Esophagus squamous epithelium (tissue), 5 donors: ENCODE results near the gene ATP8A2. TPM values are rescaled to one million over a fixed set of nuclear protein-coding genes. Genes with fewer than 3 reads are reported as not detected.

Source experiments
- DNase-seq: peaks from one replicate; lab custom pipeline; 2025; lab: John Stamatoyannopoulos, UW
- H3K27ac ChIP-seq, 4 donors: fragments of 200-600 bp; sonication (generic); one replicate each; pipeline ENCODE4 v1.5.1; 2016 to 2019; ENCODE audit warnings: mild to moderate bottlenecking in 1 of 4
- H3K27me3 ChIP-seq, 4 donors: fragments of 200-600 bp; sonication (generic); 1 replicate in 3 of 4; 2 replicates in 1 of 4; pipeline versions ENCODE4 v1.5.1 to v1.6.0; 2017 to 2021; ENCODE audit warnings: antibody characterized with exemption in 1 of 4
- H3K36me3 ChIP-seq, 3 donors: fragments of 200-600 bp; sonication (generic); one replicate each; pipeline ENCODE4 v1.5.1; 2016 to 2019
- H3K4me1 ChIP-seq, 3 donors: fragments of 200-600 bp; sonication (generic); one replicate each; pipeline ENCODE4 v1.5.1; 2017 to 2019
- H3K4me3 ChIP-seq, 4 donors: fragments of 200-600 bp; sonication (generic); 1 replicate in 3 of 4; 2 replicates in 1 of 4; pipeline ENCODE4 v1.5.1; 2016 to 2019; ENCODE audit warnings: mild to moderate bottlenecking in 2 of 4, moderate library complexity in 1 of 4
- H3K9me3 ChIP-seq, 3 donors: fragments of 200-600 bp; sonication (generic); one replicate each; pipeline ENCODE4 v1.5.1; 2016 to 2019
- POLR2A ChIP-seq, 4 donors: fragments of 450-650 bp; IDR thresholded peaks; one replicate each; pipeline ENCODE4 v1.6.1; 2017; ENCODE audit warnings: antibody characterized with exemption in 4 of 4, mild to moderate bottlenecking in 4 of 4, moderate library complexity in 3 of 4
- WGBS, 2 donors: methylation state at CpG; one replicate each; pipeline ENCODE4 v1.1.5; 2018; 5-methylcytosine and 5-hydroxymethylcytosine counted together
- intact Hi-C: fragments of 100-400 bp; cut with DNase I; formaldehyde crosslinking; loops from one replicate; pipeline ENCODE4 v1.15.0; 2022
- total RNA-seq, 4 donors: library from RNA; depleted of rRNA; stranded (reverse); fragments of >200 nt; gene quantifications; one replicate each; pipeline ENCODE4 v1.1.0, GENCODE V29; 2016
- TF ChIP-seq, protein P1 (sequence below), 6 experiments: fragments of 450-650 bp in 4 of 6; fragments of 200-600 bp in 2 of 6; sonication (generic) in 2 of 6; IDR thresholded peaks; one replicate each; pipeline ENCODE4 v1.5.1; 2016 to 2019; ENCODE audit warnings: antibody characterized with exemption in 6 of 6, mild to moderate bottlenecking in 4 of 6, moderate library complexity in 4 of 6
- donor health status: DM: yes; HTN: yes; CAD: no.

ATP8A2 gene
- total RNA-seq, 4 donors from 2014 or later = not detected

DNA sequence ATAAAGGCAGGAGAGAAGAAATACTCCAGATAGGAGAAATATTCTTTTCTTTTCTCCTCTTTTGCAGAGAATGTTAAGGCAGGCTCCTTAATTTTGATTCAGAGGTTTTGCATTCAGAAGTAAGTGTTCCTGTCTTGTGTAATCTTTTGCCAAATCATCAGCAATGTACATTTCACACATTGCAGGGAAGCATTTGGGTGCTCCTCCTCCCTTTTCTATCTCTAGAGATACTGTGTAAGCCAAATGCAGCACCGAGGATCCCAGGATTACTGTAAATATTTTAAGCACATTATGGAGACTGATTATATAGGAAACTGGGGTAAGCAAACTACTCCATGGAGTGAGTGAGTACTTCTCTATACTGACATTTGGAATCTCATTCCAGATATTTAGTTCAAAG lies 7.2 kb downstream of the ATP8A2 start:
- H3K27ac ChIP-seq = no peak overlapping the region
- intact Hi-C loops = no loop called here
- DNase-seq = no peak
- no peak overlapping the region for H3K4me3 ChIP-seq
- H3K36me3 ChIP-seq = no peaks in the 10 kb centered on the region
- no peaks in the 10 kb centered on the region for H3K4me1 ChIP-seq
- no peaks in the 10 kb centered on the region for H3K9me3 ChIP-seq
- H3K27me3 ChIP-seq = peaks cover 0 to 31% (median 0%) of the 10 kb centered on the region in 4 donors
- WGBS, 2 donors = 9 to 31% methylated on average over 1 of the region's 1 CpG
- TF ChIP-seq POLR2A (IDR thresholded peaks at IDR 0.05) = no peak
- TF ChIP-seq, protein P1, sequence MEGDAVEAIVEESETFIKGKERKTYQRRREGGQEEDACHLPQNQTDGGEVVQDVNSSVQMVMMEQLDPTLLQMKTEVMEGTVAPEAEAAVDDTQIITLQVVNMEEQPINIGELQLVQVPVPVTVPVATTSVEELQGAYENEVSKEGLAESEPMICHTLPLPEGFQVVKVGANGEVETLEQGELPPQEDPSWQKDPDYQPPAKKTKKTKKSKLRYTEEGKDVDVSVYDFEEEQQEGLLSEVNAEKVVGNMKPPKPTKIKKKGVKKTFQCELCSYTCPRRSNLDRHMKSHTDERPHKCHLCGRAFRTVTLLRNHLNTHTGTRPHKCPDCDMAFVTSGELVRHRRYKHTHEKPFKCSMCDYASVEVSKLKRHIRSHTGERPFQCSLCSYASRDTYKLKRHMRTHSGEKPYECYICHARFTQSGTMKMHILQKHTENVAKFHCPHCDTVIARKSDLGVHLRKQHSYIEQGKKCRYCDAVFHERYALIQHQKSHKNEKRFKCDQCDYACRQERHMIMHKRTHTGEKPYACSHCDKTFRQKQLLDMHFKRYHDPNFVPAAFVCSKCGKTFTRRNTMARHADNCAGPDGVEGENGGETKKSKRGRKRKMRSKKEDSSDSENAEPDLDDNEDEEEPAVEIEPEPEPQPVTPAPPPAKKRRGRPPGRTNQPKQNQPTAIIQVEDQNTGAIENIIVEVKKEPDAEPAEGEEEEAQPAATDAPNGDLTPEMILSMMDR (IDR thresholded peaks at IDR 0.05) = no peak

DNA sequence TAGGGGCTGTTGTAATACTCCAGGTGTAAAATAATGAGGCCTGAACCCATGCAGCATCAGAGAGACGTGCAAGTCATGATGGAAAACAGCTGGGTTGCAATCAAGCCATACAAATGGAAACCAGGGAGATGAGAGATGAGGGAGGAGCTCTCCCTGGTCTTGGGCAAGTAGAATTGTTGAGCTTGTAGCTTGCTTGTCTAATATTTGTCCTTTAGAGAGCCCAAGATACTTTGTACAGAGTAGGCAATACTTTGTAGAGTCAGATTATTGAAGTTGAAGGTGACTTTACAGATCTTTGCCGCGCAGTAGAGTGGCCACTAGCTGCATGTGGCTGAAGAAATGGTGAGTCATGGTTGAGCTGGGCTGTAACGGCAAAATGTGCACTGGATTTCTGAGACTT lies 8.3 kb downstream of the ATP8A2 start:
- no peaks in the 10 kb centered on the region for H3K9me3 ChIP-seq
- DNase-seq = no peak
- no peaks in the 10 kb centered on the region for H3K4me1 ChIP-seq
- H3K27me3 ChIP-seq = peaks cover 0 to 31% (median 0%) of the 10 kb centered on the region in 4 donors
- TF ChIP-seq POLR2A (IDR thresholded peaks at IDR 0.05) = no peak
- TF ChIP-seq, protein P1 (IDR thresholded peaks at IDR 0.05) = no peak
- H3K4me3 ChIP-seq = no peak overlapping the region
- intact Hi-C loops = no loop called here
- H3K36me3 ChIP-seq = no peaks in the 10 kb centered on the region
- H3K27ac ChIP-seq = no peak overlapping the region
- WGBS, 2 donors = 64 to 73% methylated on average over 4 of the region's 4 CpGs

DNA sequence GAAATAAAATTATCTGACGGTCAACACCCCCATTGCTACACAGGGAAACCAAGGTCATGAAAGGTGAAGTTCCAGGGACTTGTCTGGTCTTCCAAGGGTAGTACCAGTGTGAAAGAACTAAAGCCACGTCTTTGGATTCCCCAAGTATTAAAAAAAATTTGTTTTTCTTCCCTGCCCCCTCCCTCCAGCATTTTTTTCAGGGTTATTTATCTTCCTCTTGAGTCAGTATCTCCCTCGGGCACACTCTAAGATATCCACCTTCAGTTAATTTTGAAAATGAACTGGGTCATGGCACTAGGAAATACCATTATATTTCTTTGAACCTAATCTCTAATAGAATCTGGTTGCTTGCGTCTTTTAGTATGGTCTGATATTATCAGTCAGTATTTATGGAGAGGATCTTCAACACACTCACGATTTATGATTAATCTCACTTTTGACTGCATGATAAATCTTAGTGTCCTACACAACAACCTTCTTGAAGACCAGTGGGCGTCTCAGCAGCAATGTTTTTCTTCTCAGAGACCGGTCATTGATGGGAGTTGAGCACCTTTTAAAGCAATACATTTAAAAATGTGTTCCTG lies 9.1 kb downstream of the ATP8A2 start:
- H3K27me3 ChIP-seq = peaks cover 0 to 29% (median 0%) of the 10 kb centered on the region in 4 donors
- no peak for DNase-seq
- intact Hi-C loops = no loop called here
- WGBS, 2 donors = 61 to 62% methylated on average over 7 of the region's 7 CpGs
- no peak overlapping the region for H3K4me3 ChIP-seq
- H3K27ac ChIP-seq = no peak overlapping the region
- H3K4me1 ChIP-seq = no peaks in the 10 kb centered on the region
- no peak for TF ChIP-seq POLR2A (IDR thresholded peaks at IDR 0.05)
- TF ChIP-seq, protein P1 (IDR thresholded peaks at IDR 0.05) = no peak
- H3K9me3 ChIP-seq = no peaks in the 10 kb centered on the region
- no peaks in the 10 kb centered on the region for H3K36me3 ChIP-seq

DNA sequence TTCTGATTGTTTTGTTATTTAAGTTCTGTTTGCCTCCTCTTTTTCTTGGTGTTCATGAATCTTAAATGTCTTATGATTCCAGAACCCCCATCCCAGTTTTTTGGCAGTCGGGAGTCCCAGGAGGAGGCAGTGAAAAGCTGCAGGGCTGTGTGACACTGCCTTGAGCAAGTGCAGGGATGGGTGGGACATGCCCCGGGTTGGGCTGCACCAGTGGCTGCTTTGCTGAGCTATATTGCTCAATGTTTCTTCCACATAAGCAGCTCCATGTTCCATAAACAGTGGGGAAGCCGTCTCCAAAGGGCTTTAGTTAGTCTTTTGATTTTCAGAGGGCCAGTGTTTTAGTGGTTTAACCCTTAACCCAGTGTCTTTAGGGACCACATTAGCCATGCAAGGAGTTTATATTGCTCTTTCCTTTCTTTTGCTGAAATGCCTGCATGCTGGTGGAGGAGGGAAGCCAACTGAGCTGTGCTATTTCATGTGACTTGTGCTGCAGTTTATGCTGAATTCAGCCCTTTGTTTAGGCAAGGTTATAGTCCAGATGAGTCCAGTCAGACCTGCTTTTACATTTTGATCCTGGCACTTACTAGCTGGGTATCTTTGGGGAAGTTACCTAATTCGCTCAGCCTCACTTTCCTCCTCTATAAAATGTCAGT lies 13.1 kb downstream of the ATP8A2 start:
- 45 to 50% methylated on average over 3 to 4 of the region's 4 CpGs for WGBS, 2 donors
- Histone ChIP-seq H3K4me1 (no peaks in the 10 kb centered on the region), H3K4me3 (no peak overlapping the region), H3K27me3 (peaks cover 0 to 36% (median 0%) of the 10 kb centered on the region in 4 donors), H3K9me3 (no peaks in the 10 kb centered on the region), H3K36me3 (no peaks in the 10 kb centered on the region), H3K27ac (no peak overlapping the region)
- DNase-seq = no peak
- intact Hi-C loops = no loop called here
- TF ChIP-seq, protein P1 (IDR thresholded peaks at IDR 0.05) = no peak
- no peak for TF ChIP-seq POLR2A (IDR thresholded peaks at IDR 0.05)

DNA sequence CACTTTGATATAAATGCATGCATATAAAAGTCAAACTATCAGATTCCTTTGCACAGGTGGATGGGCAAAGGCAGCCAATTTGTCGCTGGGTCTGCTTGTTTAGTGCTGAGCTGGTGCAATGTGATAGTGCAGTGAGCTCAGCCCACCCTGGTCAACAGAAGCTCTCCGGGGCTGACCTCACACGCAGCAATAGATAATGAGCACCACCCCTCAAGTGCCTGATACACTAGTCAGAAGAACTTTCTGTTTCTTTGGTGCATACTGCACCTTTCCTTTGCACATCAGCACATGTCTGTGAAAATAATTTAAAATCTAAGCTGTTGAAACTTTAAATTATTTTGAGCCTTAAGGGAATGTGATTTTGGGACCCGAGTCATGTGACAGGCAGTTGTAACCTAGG lies 20.2 kb downstream of the ATP8A2 start:
- no peak for DNase-seq
- Histone ChIP-seq H3K9me3 (no peaks in the 10 kb centered on the region), H3K27ac (no peak overlapping the region), H3K4me1 (no peaks in the 10 kb centered on the region), H3K36me3 (no peaks in the 10 kb centered on the region), H3K27me3 (no peaks in the 10 kb centered on the region), H3K4me3 (no peak overlapping the region)
- intact Hi-C loops = no loop called here
- TF ChIP-seq POLR2A (IDR thresholded peaks at IDR 0.05) = no peak
- TF ChIP-seq, protein P1 (IDR thresholded peaks at IDR 0.05) = no peak
- 59 to 60% methylated on average over 4 of the region's 4 CpGs for WGBS, 2 donors
